Neural progenitor cell (in vitro differentiated cells): Measurements from ENCODE around the gene KANK4. TPM values are rescaled to one million over a fixed set of nuclear protein-coding genes. Genes with fewer than 3 reads are reported as not detected.
A peak's percentile ranks its signal among the peaks of the same experiment; 100 is the strongest.

Experiments
- DNase-seq: peaks from one replicate; pipeline ENCODE4 v3.0.0-alpha.2; 2016; ENCODE audit warnings: low spot score
- H2AFZ ChIP-seq: fragments of 200-600 bp; sonication (generic); replicated peaks from 2 replicates; pipeline ENCODE4 v1.6.1; 2016; ENCODE audit warnings: antibody characterized with exemption
- H3F3A ChIP-seq: fragments of 200-600 bp; sonication (generic); 2 replicates; pipeline ENCODE4 v1.6.1; 2016; ENCODE audit warnings: antibody characterized with exemption, low read depth
- H3K27ac ChIP-seq: fragments of 200-600 bp; sonication (generic); 2 replicates; pipeline ENCODE4 v1.5.1; 2016; ENCODE audit warnings: mild to moderate bottlenecking
- H3K27me3 ChIP-seq: fragments of 200-600 bp; sonication (generic); 2 replicates; pipeline ENCODE4 v1.6.1; 2016; ENCODE audit warnings: mild to moderate bottlenecking, moderate library complexity
- H3K36me3 ChIP-seq: fragments of 200-600 bp; sonication (generic); 2 replicates; pipeline ENCODE4 v1.5.1; 2016
- H3K4me1 ChIP-seq: fragments of 200-600 bp; sonication (generic); 2 replicates; pipeline ENCODE4 v1.6.1; 2016; ENCODE audit warnings: mixed run types
- H3K4me2 ChIP-seq: fragments of 200-600 bp; sonication (generic); 2 replicates; pipeline ENCODE4 v1.6.1; 2016
- H3K4me3 ChIP-seq: fragments of 200-600 bp; sonication (generic); 2 replicates; pipeline ENCODE4 v1.5.1; 2016
- H3K79me2 ChIP-seq: fragments of 200-600 bp; sonication (generic); 2 replicates; pipeline ENCODE4 v1.6.1; 2016; ENCODE audit warnings: low read depth
- H3K9ac ChIP-seq: fragments of 200-600 bp; sonication (generic); 2 replicates; pipeline ENCODE4 v1.6.1; 2016
- H3K9me3 ChIP-seq: fragments of 200-600 bp; sonication (generic); 2 replicates; pipeline ENCODE4 v1.5.1; 2016; ENCODE audit warnings: low read depth
- H4K20me1 ChIP-seq: fragments of 200-600 bp; sonication (generic); 2 replicates; pipeline ENCODE4 v1.6.1; 2016; ENCODE audit warnings: low read depth
- H3K27ac Mint-ChIP-seq: 3 replicates; pipeline ENCODE4 v1.8.0; 2021; ENCODE audit warnings: mixed read lengths
- H3K27me3 Mint-ChIP-seq: 2 replicates; pipeline ENCODE4 v1.8.0; 2022; ENCODE audit warnings: low read depth, mild to moderate bottlenecking, inconsistent platforms, moderate library complexity, mixed read lengths; ENCODE audit not compliant: insufficient read depth
- H3K36me3 Mint-ChIP-seq: 3 replicates; pipeline ENCODE4 v1.8.0; 2021; ENCODE audit warnings: mixed read lengths
- H3K4me1 Mint-ChIP-seq: 3 replicates; pipeline ENCODE4 v1.8.0; 2021; ENCODE audit warnings: mixed read lengths
- H3K4me3 Mint-ChIP-seq: 3 replicates; pipeline ENCODE4 v1.8.0; 2021; ENCODE audit warnings: mild to moderate bottlenecking, moderate library complexity, mixed read lengths
- H3K9me3 Mint-ChIP-seq: 3 replicates; pipeline ENCODE4 v1.8.0; 2020; ENCODE audit warnings: mixed read lengths
- EZH2 ChIP-seq: fragments of 200-600 bp; sonication (generic); IDR thresholded peaks from 2 replicates; pipeline ENCODE4 v1.6.1; 2017; ENCODE audit warnings: antibody characterized with exemption, mild to moderate bottlenecking, moderate library complexity
- EZH2phosphoT487 ChIP-seq: fragments of 200-600 bp; sonication (generic); IDR thresholded peaks from 2 replicates; pipeline ENCODE4 v1.6.1; 2017; ENCODE audit warnings: antibody characterized with exemption
- total RNA-seq: library from RNA; depleted of rRNA; stranded (reverse); fragments of >200 nt; gene quantifications from 2 replicates; pipeline ENCODE4 v1.2.3, GENCODE V29; 2015; ENCODE audit warnings: low replicate concordance
- TF ChIP-seq, protein P1 (sequence below): fragments of 200-600 bp; sonication (generic); IDR thresholded peaks from 2 replicates; pipeline ENCODE4 v1.5.1; 2017; ENCODE audit warnings: antibody characterized with exemption, mild to moderate bottlenecking

Gene KANK4
- total RNA-seq, 1 donor from 2014 or later = not detected

- Histone ChIP-seq H3K27me3 (peaks cover 85% of the 10 kb centered on the region), H3K9ac (no peak overlapping the region), H3K4me2 (peak overlapping the region; percentile 7), H3K4me3 (no peak overlapping the region), H3K9me3 (no peaks in the 10 kb centered on the region), H3K4me1 (peaks cover 39% of the 10 kb centered on the region), H2AFZ (no peak overlapping the region), H3K27ac (no peak overlapping the region), H3K79me2 (no peaks in the 10 kb centered on the region), H4K20me1 (no peaks in the 10 kb centered on the region), H3K36me3 (no peaks in the 10 kb centered on the region), H3F3A (peaks cover 28% of the 10 kb centered on the region)
- DNase-seq = no peak
- H3K9me3 Mint-ChIP-seq = peaks cover 9% of the 10 kb centered on the region
- no peaks in the 10 kb centered on the region for H3K36me3 Mint-ChIP-seq
- peaks cover 69% of the 10 kb centered on the region for H3K4me1 Mint-ChIP-seq
- H3K4me3 Mint-ChIP-seq = no peak overlapping the region
- H3K27ac Mint-ChIP-seq = peak overlapping the region; percentile 51
- TF ChIP-seq EZH2phosphoT487 = no peak
- TF ChIP-seq, protein P1, sequence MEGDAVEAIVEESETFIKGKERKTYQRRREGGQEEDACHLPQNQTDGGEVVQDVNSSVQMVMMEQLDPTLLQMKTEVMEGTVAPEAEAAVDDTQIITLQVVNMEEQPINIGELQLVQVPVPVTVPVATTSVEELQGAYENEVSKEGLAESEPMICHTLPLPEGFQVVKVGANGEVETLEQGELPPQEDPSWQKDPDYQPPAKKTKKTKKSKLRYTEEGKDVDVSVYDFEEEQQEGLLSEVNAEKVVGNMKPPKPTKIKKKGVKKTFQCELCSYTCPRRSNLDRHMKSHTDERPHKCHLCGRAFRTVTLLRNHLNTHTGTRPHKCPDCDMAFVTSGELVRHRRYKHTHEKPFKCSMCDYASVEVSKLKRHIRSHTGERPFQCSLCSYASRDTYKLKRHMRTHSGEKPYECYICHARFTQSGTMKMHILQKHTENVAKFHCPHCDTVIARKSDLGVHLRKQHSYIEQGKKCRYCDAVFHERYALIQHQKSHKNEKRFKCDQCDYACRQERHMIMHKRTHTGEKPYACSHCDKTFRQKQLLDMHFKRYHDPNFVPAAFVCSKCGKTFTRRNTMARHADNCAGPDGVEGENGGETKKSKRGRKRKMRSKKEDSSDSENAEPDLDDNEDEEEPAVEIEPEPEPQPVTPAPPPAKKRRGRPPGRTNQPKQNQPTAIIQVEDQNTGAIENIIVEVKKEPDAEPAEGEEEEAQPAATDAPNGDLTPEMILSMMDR = no peak
- TF ChIP-seq EZH2 = no peak
- peaks cover 6% of the 10 kb centered on the region for H3K27me3 Mint-ChIP-seq
Measured at GRCh38 chr1:62288662-62289061, 30.6 kb downstream of the KANK4 start.

DNA sequence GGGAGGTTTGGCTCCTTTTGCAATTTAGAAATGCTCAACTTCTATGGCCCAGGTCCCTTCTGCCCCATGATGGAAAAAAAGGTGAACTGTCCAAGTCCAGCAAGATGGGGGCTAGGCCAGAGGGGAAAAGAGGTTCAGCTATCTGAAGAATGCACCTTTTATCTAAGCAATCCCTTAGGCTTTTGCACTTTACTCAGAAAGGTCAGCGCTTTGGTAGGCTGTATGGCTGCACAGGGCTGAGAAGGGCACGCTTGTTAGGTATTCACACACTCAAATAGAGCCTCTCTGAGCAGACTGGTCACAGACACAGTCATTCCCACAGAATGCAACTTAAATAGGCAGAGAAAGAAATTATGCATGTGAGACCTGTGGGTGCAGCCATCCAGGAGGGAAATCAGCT is 31.0 kb downstream of the KANK4 start:
- Mint-ChIP-seq H3K36me3 (no peaks in the 10 kb centered on the region), H3K27ac (peak overlapping the region; percentile 51), H3K4me3 (no peak overlapping the region), H3K4me1 (peaks cover 74% of the 10 kb centered on the region), H3K27me3 (peaks cover 6% of the 10 kb centered on the region), H3K9me3 (peaks cover 9% of the 10 kb centered on the region)
- Histone ChIP-seq H4K20me1 (no peaks in the 10 kb centered on the region), H3F3A (peaks cover 32% of the 10 kb centered on the region), H3K27me3 (peaks cover 87% of the 10 kb centered on the region), H3K36me3 (no peaks in the 10 kb centered on the region), H3K4me1 (peaks cover 43% of the 10 kb centered on the region), H3K27ac (no peak overlapping the region), H3K4me3 (no peak overlapping the region), H3K9me3 (no peaks in the 10 kb centered on the region), H3K9ac (no peak overlapping the region), H3K4me2 (peak overlapping the region; percentile 7), H3K79me2 (no peaks in the 10 kb centered on the region), H2AFZ (no peak overlapping the region)
- TF ChIP-seq EZH2 (no peak), EZH2phosphoT487 (no peak)
- TF ChIP-seq, protein P1 = no peak
- DNase-seq = peak; percentile 49

DNA sequence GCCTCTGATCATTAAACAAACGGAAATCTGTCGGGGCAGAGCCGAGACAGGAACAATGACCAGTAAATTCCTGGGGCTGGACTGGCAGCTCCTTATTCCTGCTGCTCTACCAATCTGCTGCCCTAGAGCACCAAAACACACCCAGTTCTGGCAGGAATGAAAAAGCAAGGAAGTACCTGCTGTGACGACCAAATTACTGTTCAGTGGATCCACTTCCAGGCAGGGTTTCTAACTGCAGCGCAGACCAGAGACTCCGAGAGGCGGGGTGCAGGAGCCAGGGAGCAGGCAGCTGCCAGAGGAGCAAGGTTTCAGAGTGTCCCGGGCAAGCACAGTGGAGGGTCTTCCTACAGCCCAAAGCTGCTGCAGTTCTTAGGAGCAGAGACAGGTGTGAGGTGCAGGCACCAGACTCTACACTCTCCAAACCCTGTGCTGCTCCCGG is 32.4 kb downstream of the KANK4 start:
- peaks cover 44% of the 10 kb centered on the region for H3F3A ChIP-seq
- H3K27ac ChIP-seq = no peak overlapping the region
- H3K9ac ChIP-seq = no peak overlapping the region
- H3K79me2 ChIP-seq = no peaks in the 10 kb centered on the region
- peak overlapping the region; percentile 78 for H3K4me3 Mint-ChIP-seq
- no peaks in the 10 kb centered on the region for H3K36me3 Mint-ChIP-seq
- peak; percentile 72 for DNase-seq
- no peaks in the 10 kb centered on the region for H4K20me1 ChIP-seq
- H3K9me3 ChIP-seq = no peaks in the 10 kb centered on the region
- peaks cover 51% of the 10 kb centered on the region for H3K4me1 ChIP-seq
- no peaks in the 10 kb centered on the region for H3K36me3 ChIP-seq
- peak overlapping the region; percentile 38 for H3K4me3 ChIP-seq
- no peak overlapping the region for H2AFZ ChIP-seq
- peak overlapping the region; percentile 33 for H3K27ac Mint-ChIP-seq
- peaks cover 4% of the 10 kb centered on the region for H3K9me3 Mint-ChIP-seq
- H3K27me3 Mint-ChIP-seq = peaks cover 6% of the 10 kb centered on the region
- H3K4me1 Mint-ChIP-seq = peaks cover 79% of the 10 kb centered on the region
- TF ChIP-seq EZH2 = no peak
- no peak for TF ChIP-seq EZH2phosphoT487
- TF ChIP-seq, protein P1 = no peak
- peak overlapping the region; percentile 91 for H3K4me2 ChIP-seq
- peaks cover 95% of the 10 kb centered on the region for H3K27me3 ChIP-seq
